ENCODE results near the gene CHI3L1. TPM values are rescaled to one million over a fixed set of nuclear protein-coding genes. Genes with fewer than 3 reads are reported as not detected.

Gene CHI3L1
- total RNA-seq, 4 donors from 2014 or later = 2.9 to 23.2 TPM; not detected in 2

GRCh38 chr1:203138066-203138465, 48.4 kb downstream of the CHI3L1 start:
- in situ Hi-C loops (cut with MboI; ENCODE audit: low pct_ligation_motif_present in 1 of 4, low pct_unique_long_range_greater_than_20kb in 1 of 4, low sequenced_read_pairs in 3 of 4) = no loop called here

DNA sequence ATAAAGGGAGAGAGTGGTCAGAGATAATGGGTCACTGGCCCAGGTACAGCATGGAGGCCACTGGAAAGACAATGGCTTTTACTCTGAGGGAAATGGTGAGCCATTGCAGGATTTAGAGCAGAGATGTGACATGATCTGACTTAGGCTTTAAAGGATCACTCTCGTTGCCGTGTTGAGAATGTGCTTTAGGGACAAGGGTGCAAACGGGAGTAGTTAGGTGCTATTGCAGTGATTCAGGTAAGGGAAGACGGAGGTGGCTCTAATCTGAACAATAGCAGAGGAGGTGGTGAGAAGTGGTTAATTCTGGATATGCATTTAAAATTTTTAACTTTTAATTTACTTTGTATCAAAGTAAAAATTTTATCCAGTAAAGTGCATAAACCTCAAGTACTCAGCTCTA, 49.2 kb downstream of the CHI3L1 start:
- WGBS, 2 donors (ENCODE audit: low coverage in 1 of 2) = 91% methylated on average over 4 of the region's 4 CpGs

More at GRCh38 chr1:203138066-203138465, 48.4 kb downstream of the CHI3L1 start:
- Histone ChIP-seq H3K27ac (no peak overlapping the region), H3K4me1 (peaks cover 0 to 7% (median 3%) of the 10 kb centered on the region in 4 donors), H3K27me3 (no peaks in the 10 kb centered on the region), H3K36me3 (no peaks in the 10 kb centered on the region), H3K9me3 (no peaks in the 10 kb centered on the region), H3K4me3 (no peak overlapping the region)
- no peak for DNase-seq
- WGBS, 2 donors (ENCODE audit: low coverage in 1 of 2) = 57 to 61% methylated on average over 2 to 3 of the region's 3 CpGs
- intact Hi-C loops (cut with DNase I; ENCODE audit: low total_unique reads) = no loop called here
- TF ChIP-seq POLR2A (IDR thresholded peaks at IDR 0.05) = no peak
- TF ChIP-seq CTCF (IDR thresholded peaks at IDR 0.05) = no peak
- no peak for TF ChIP-seq EP300 (IDR thresholded peaks at IDR 0.05; ENCODE audit: low read depth)
- no peak for TF ChIP-seq POLR2AphosphoS5 (IDR thresholded peaks at IDR 0.05)

GRCh38 chr1:203136409-203137042, 50.0 kb downstream of the CHI3L1 start:
- Histone ChIP-seq H3K4me1 (peaks cover 0 to 7% (median 3%) of the 10 kb centered on the region in 4 donors), H3K27ac (no peak overlapping the region), H3K36me3 (no peaks in the 10 kb centered on the region), H3K9me3 (no peaks in the 10 kb centered on the region), H3K4me3 (no peak overlapping the region), H3K27me3 (no peaks in the 10 kb centered on the region)
- no peak for DNase-seq
- 87% methylated on average over 1 of the region's 1 CpG; no CpG with 5 or more reads in 1 of the 2 donors for WGBS, 2 donors (ENCODE audit: low coverage in 1 of 2)
- TF ChIP-seq CTCF (IDR thresholded peaks at IDR 0.05) (no peak), POLR2A (IDR thresholded peaks at IDR 0.05) (no peak), EP300 (IDR thresholded peaks at IDR 0.05; ENCODE audit: low read depth) (no peak), POLR2AphosphoS5 (IDR thresholded peaks at IDR 0.05) (no peak)
- intact Hi-C loops (cut with DNase I; ENCODE audit: low total_unique reads) (no loop called here), in situ Hi-C loops (cut with MboI; ENCODE audit: low pct_ligation_motif_present in 1 of 4, low pct_unique_long_range_greater_than_20kb in 1 of 4, low sequenced_read_pairs in 3 of 4) (no loop called here)

More for the DNA sequence above, 49.2 kb downstream of the CHI3L1 start:
- Histone ChIP-seq H3K27ac (no peak overlapping the region), H3K4me3 (no peak overlapping the region), H3K4me1 (peaks cover 0 to 7% (median 3%) of the 10 kb centered on the region in 4 donors), H3K27me3 (no peaks in the 10 kb centered on the region), H3K9me3 (no peaks in the 10 kb centered on the region), H3K36me3 (no peaks in the 10 kb centered on the region)
- DNase-seq = no peak
- no peak for TF ChIP-seq POLR2A (IDR thresholded peaks at IDR 0.05)
- no peak for TF ChIP-seq POLR2AphosphoS5 (IDR thresholded peaks at IDR 0.05)
- no peak for TF ChIP-seq CTCF (IDR thresholded peaks at IDR 0.05)
- no peak for TF ChIP-seq EP300 (IDR thresholded peaks at IDR 0.05; ENCODE audit: low read depth)
- in situ Hi-C loops (cut with MboI; ENCODE audit: low pct_ligation_motif_present in 1 of 4, low pct_unique_long_range_greater_than_20kb in 1 of 4, low sequenced_read_pairs in 3 of 4) (no loop called here), intact Hi-C loops (cut with DNase I; ENCODE audit: low total_unique reads) (no loop called here)

GRCh38 chr1:203135636-203136305, 50.7 kb downstream of the CHI3L1 start:
- Histone ChIP-seq H3K27me3 (no peaks in the 10 kb centered on the region), H3K36me3 (no peaks in the 10 kb centered on the region), H3K4me1 (peaks cover 0 to 7% (median 3%) of the 10 kb centered on the region in 4 donors), H3K9me3 (no peaks in the 10 kb centered on the region), H3K27ac (no peak overlapping the region), H3K4me3 (no peak overlapping the region)
- intact Hi-C loops (cut with DNase I; ENCODE audit: low total_unique reads) (no loop called here), in situ Hi-C loops (cut with MboI; ENCODE audit: low pct_ligation_motif_present in 1 of 4, low pct_unique_long_range_greater_than_20kb in 1 of 4, low sequenced_read_pairs in 3 of 4) (no loop called here)
- DNase-seq = no peak
- 7 to 18% methylated on average over 5 to 8 of the region's 8 CpGs for WGBS, 2 donors (ENCODE audit: low coverage in 1 of 2)
- TF ChIP-seq EP300 (IDR thresholded peaks at IDR 0.05; ENCODE audit: low read depth) (no peak), POLR2AphosphoS5 (IDR thresholded peaks at IDR 0.05) (no peak), CTCF (IDR thresholded peaks at IDR 0.05) (no peak), POLR2A (IDR thresholded peaks at IDR 0.05) (no peak)

Data from transverse colon (tissue), 4 donors.